Panc1 (cell line): Measurements from ENCODE around the gene VSTM2L. TPM values are rescaled to one million over a fixed set of nuclear protein-coding genes. Genes with fewer than 3 reads are reported as not detected.

Experiments
- ATAC-seq: fragments of 200-7000 bp; cut with Tn5 transposase; 2 replicates; pipeline ENCODE4 v1.9.1; 2020; ENCODE audit warnings: mild to moderate bottlenecking, moderate library complexity
- BruUV-seq: library from RNA; stranded (reverse); fragments of 400-500 nt; replicated peaks from 2 replicates; lab custom pipeline; 2021; lab: Mats Ljungman, UMichigan
- CTCF ChIA-PET: fragments of 300-600 bp; sonication (Branson Sonifier 250); formaldehyde crosslinking; loops from one replicate; lab custom pipeline; 2022; ENCODE audit warnings: antibody characterized with exemption; lab: Charles Lee
- POLR2A ChIA-PET: fragments of 300-600 bp; sonication (Branson Sonifier 250); formaldehyde crosslinking; loops from one replicate; lab custom pipeline; 2022; ENCODE audit warnings: antibody characterized with exemption; lab: Charles Lee
- DNase-seq: peaks from one replicate; pipeline ENCODE4 v3.0.0-alpha.2; 2010; ENCODE audit warnings: low read depth, low spot score
- H3K27ac ChIP-seq: 2 replicates; pipeline ENCODE4 v1.5.1; 2011; ENCODE audit warnings: mild to moderate bottlenecking, low read length, inconsistent platforms
- H3K27me3 ChIP-seq: fragments of 200-500 bp; sonication (Bioruptor generic); 2 replicates; pipeline ENCODE4 v1.6.0; 2014; ENCODE audit warnings: low read length, inconsistent platforms; ENCODE audit not compliant: control insufficient read depth, insufficient read depth
- H3K36me3 ChIP-seq: fragments of 200-500 bp; sonication (Bioruptor generic); 2 replicates; pipeline ENCODE4 v1.5.1; 2014; ENCODE audit warnings: inconsistent platforms, mild to moderate bottlenecking, low read length, moderate library complexity; ENCODE audit not compliant: control insufficient read depth, insufficient read depth
- H3K4me1 ChIP-seq: 2 replicates; pipeline ENCODE4 v1.5.1; 2011; ENCODE audit warnings: inconsistent platforms, mild to moderate bottlenecking, low read length, moderate library complexity; ENCODE audit not compliant: control insufficient read depth, insufficient read depth
- H3K4me3 ChIP-seq, 2 experiments: 2 replicates each; pipeline ENCODE4 v1.5.1; 2011 to 2012; ENCODE audit warnings: low read depth in 2 of 2, low read length in 2 of 2, mild to moderate bottlenecking in 2 of 2, inconsistent platforms in 1 of 2, moderate library complexity in 1 of 2
- H3K9me3 ChIP-seq: fragments of 200-500 bp; sonication (Bioruptor generic); 2 replicates; pipeline ENCODE4 v1.5.1; 2014; ENCODE audit warnings: low read depth, mild to moderate bottlenecking, inconsistent platforms, low read length, moderate library complexity; ENCODE audit not compliant: control insufficient read depth, insufficient read depth
- POLR2AphosphoS5 ChIP-seq: IDR thresholded peaks from 2 replicates; pipeline ENCODE4 v1.6.1; 2012; ENCODE audit warnings: mild to moderate bottlenecking, low read depth, low read length, moderate library complexity
- SIN3A ChIP-seq: IDR thresholded peaks from 2 replicates; pipeline ENCODE4 v1.6.1; 2012; ENCODE audit warnings: low read depth, mild to moderate bottlenecking, low read length, moderate library complexity, borderline replicate concordance; ENCODE audit not compliant: insufficient read depth
- TCF7L2 ChIP-seq: IDR thresholded peaks from 2 replicates; pipeline ENCODE4 v1.6.1; 2011; ENCODE audit warnings: mild to moderate bottlenecking, low read depth, low read length, inconsistent platforms
- in situ Hi-C: cut with HindIII; loops from 2 replicates; pipeline ENCODE4 v1.10.0; 2016; ENCODE audit warnings: low sequenced_read_pairs, low pct_unique_long_range_greater_than_20kb
- intact Hi-C: fragments of 100-400 bp; cut with micrococcal nuclease; formaldehyde crosslinking; loops from one replicate; pipeline ENCODE4 v1.10.0; 2022; ENCODE audit not compliant: unreplicated experiment
- total RNA-seq: library from RNA; stranded (reverse); gene quantifications from one replicate; pipeline ENCODE4 v1.2.1, GENCODE V29; 2021; ENCODE audit not compliant: unreplicated experiment
- TF ChIP-seq, protein P1 (sequence below): fragments of 450-650 bp; IDR thresholded peaks from 2 replicates; pipeline ENCODE4 v1.5.1; 2017; ENCODE audit warnings: mild to moderate bottlenecking
- TF ChIP-seq, protein P2 (sequence below), 2 experiments: IDR thresholded peaks; 2 replicates each; pipeline ENCODE4 v1.6.1; 2011 to 2012; ENCODE audit warnings: low read depth in 2 of 2, control low read depth in 1 of 2, low read length in 1 of 2, mild to moderate bottlenecking in 1 of 2, moderate library complexity in 1 of 2; ENCODE audit not compliant: insufficient read depth in 1 of 2

VSTM2L gene
- total RNA-seq, 1 experiment from 2014 or later = 16.0 TPM

DNA sequence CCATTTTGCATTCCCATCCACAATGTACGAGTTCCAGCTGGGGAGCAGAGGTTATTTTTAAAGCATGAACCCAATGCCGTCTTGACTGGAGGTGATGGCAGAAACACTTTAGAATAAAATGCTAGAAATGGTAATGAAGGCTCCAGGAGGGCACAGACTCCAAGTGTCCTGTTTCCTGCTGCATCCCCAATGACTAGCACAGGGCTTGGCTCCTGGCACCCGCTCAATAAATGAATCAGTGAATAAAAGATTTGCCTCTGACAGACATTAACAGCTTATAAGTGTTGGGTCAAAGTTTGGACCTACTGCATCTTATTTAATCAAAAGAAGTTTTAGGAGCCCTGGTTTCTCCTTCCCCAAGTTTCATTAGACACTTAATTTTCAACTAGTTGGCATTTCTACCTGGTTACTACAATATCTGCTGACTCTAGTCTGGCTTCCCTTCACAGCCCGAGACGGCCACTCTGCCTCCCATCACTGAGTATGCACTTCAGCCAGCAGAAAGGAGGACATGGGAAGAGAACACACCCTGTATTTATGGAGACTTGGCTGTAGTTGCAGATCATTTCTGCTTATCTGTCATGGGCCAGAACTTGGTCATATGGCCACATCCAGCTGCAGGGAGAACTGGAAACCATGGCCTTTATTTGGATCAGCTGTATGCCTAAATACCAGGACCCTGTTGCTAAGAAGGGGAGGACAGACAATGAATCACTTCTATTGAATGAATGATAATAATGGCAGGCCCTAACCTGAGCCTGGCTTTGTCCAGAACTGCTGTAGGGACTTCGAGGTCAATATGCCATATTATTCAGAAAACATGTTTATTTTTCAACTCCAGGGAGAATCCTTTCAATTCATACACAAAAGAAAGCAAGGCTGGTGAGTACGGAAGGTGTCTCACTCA lies 67.3 kb downstream of the VSTM2L start:
- in situ Hi-C loops = no loop called here
- ChIA-PET POLR2A (no interaction called here), CTCF (no interaction called here)
- Histone ChIP-seq H3K36me3 (no peaks in the 10 kb centered on the region), H3K4me3 (no peak overlapping the region), H3K27me3 (no peaks in the 10 kb centered on the region), H3K27ac (no peak overlapping the region), H3K9me3 (no peaks in the 10 kb centered on the region), H3K4me1 (no peaks in the 10 kb centered on the region)
- ATAC-seq (no peak), DNase-seq (no peak)
- no TSS peak for BruUV-seq
- TF ChIP-seq SIN3A = no peak
- TF ChIP-seq TCF7L2 = no peak
- no peak for TF ChIP-seq POLR2AphosphoS5
- TF ChIP-seq, protein P1, sequence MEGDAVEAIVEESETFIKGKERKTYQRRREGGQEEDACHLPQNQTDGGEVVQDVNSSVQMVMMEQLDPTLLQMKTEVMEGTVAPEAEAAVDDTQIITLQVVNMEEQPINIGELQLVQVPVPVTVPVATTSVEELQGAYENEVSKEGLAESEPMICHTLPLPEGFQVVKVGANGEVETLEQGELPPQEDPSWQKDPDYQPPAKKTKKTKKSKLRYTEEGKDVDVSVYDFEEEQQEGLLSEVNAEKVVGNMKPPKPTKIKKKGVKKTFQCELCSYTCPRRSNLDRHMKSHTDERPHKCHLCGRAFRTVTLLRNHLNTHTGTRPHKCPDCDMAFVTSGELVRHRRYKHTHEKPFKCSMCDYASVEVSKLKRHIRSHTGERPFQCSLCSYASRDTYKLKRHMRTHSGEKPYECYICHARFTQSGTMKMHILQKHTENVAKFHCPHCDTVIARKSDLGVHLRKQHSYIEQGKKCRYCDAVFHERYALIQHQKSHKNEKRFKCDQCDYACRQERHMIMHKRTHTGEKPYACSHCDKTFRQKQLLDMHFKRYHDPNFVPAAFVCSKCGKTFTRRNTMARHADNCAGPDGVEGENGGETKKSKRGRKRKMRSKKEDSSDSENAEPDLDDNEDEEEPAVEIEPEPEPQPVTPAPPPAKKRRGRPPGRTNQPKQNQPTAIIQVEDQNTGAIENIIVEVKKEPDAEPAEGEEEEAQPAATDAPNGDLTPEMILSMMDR = no peak
- TF ChIP-seq, protein P2, sequence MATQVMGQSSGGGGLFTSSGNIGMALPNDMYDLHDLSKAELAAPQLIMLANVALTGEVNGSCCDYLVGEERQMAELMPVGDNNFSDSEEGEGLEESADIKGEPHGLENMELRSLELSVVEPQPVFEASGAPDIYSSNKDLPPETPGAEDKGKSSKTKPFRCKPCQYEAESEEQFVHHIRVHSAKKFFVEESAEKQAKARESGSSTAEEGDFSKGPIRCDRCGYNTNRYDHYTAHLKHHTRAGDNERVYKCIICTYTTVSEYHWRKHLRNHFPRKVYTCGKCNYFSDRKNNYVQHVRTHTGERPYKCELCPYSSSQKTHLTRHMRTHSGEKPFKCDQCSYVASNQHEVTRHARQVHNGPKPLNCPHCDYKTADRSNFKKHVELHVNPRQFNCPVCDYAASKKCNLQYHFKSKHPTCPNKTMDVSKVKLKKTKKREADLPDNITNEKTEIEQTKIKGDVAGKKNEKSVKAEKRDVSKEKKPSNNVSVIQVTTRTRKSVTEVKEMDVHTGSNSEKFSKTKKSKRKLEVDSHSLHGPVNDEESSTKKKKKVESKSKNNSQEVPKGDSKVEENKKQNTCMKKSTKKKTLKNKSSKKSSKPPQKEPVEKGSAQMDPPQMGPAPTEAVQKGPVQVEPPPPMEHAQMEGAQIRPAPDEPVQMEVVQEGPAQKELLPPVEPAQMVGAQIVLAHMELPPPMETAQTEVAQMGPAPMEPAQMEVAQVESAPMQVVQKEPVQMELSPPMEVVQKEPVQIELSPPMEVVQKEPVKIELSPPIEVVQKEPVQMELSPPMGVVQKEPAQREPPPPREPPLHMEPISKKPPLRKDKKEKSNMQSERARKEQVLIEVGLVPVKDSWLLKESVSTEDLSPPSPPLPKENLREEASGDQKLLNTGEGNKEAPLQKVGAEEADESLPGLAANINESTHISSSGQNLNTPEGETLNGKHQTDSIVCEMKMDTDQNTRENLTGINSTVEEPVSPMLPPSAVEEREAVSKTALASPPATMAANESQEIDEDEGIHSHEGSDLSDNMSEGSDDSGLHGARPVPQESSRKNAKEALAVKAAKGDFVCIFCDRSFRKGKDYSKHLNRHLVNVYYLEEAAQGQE (IDR thresholded peaks at IDR 0.05; ENCODE audit: insufficient read depth in 1 of 2, low read depth in 2 of 2, low read length in 1 of 2) = no peak
- intact Hi-C loops = no loop called here

DNA sequence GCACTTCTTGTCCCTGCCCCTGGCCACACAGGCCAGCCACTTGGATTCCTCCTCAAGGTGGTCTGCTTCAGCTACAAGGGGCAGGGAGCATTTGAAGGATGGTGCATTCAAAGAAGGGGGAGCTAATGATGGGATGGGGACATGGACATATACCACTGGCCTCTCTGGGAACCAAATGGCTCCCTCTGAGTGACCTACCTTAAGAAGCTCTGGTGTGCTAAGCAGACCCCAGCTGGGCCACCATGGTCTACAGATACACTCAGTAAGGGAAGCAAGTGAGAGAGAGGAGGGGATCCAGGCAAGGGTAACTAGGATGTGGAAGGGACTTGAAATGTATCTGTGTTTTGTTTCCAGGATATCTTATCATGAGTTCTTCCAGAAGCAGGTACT lies 67.9 kb downstream of the VSTM2L start:
- DNase-seq (no peak), ATAC-seq (no peak)
- in situ Hi-C loops (no loop called here), intact Hi-C loops (no loop called here)
- ChIA-PET CTCF (no interaction called here), POLR2A (no interaction called here)
- BruUV-seq = no TSS peak
- no peaks in the 10 kb centered on the region for H3K4me1 ChIP-seq
- H3K9me3 ChIP-seq = no peaks in the 10 kb centered on the region
- no peaks in the 10 kb centered on the region for H3K27me3 ChIP-seq
- H3K27ac ChIP-seq = no peak overlapping the region
- H3K36me3 ChIP-seq = no peaks in the 10 kb centered on the region
- TF ChIP-seq, protein P1 = no peak
- TF ChIP-seq, protein P2 (IDR thresholded peaks at IDR 0.05; ENCODE audit: insufficient read depth in 1 of 2, low read depth in 2 of 2, low read length in 1 of 2) = no peak
- TF ChIP-seq POLR2AphosphoS5 (no peak), TCF7L2 (no peak), SIN3A (no peak)
- no peak overlapping the region for H3K4me3 ChIP-seq
